Hematopoietic multipotent progenitor cell (in vitro differentiated cells): Measurements from ENCODE around the gene TBX5. TPM values are rescaled to one million over a fixed set of nuclear protein-coding genes. Genes with fewer than 3 reads are reported as not detected.
"Not testable (repeated sequence)": the region's sequence is repeated elsewhere in the genome, so short reads cannot be mapped to it uniquely, and the experiment has no call there.

Source experiments
- DNase-seq, 3 donors: peaks; one replicate each; pipeline ENCODE4 v3.0.0-alpha.2; 2011 to 2015; ENCODE audit warnings: low read depth in 2 of 3, low spot score in 2 of 3
- total RNA-seq: library from RNA; depleted of rRNA; stranded (reverse); fragments of >200 nt; gene quantifications from one replicate; pipeline ENCODE4 v1.2.3, GENCODE V29; 2012

Gene TBX5
- total RNA-seq, 1 donor, result not detected

DNA sequence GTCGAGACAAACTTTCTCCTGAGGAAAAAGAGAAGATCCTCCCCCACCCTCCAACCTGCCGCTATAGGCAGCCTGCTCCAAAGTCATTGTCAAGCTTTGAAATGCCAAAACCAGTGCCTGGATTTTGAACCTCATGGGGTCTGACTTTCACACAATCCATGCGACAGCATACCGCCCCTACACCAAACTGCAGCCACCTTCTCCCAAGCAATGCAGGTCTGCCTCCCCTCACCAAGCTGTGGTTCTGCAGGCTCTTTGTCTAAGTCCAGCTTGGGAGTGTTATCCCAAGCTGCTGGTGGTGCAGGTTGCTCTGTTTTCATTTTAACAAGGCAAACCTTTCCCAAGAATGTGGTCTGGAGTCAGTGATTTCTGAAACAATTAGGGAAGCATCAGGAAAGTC, 12.4 kb downstream of the TBX5 start:
- no peak for DNase-seq

DNA sequence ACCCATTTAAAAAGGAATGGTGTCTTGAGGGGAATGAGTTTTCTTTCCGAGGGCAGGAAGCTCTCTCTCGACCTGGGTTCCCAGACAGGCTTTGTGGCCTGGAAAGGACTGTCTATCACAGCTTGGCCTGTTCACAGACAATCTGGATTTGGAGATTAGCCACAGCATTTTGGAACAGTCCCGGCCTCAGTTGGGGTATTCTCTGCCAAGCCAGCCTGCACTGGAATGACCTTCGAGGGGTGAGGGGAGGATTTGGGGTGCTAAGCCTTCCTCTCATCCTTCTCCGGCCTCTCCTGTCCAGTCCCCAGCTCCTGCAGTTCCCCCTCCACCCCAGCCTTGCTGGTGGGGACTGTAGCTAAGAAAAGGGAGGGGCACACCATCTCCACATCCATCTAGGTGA, 13.0 kb downstream of the TBX5 start:
- no peak for DNase-seq

DNA sequence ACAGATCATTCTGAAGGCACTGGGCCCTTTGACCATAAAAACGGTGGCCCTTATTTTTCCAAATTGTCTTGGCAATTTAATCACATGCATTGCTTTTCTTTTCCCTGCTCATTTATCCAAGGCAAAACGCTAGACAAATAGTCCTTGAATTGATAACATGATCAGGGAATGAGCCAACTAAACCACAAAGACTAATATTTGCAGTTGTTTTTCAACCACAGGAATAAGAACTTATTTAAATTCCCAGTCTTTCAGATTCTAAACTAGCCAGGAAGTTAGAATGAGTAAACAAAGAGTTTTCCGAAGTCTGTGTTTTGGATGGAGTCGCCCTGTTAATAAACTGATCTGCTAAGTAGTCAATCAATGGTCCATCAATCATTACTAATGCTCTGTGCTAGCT, 14.9 kb downstream of the TBX5 start:
- DNase-seq, result no peak

DNA sequence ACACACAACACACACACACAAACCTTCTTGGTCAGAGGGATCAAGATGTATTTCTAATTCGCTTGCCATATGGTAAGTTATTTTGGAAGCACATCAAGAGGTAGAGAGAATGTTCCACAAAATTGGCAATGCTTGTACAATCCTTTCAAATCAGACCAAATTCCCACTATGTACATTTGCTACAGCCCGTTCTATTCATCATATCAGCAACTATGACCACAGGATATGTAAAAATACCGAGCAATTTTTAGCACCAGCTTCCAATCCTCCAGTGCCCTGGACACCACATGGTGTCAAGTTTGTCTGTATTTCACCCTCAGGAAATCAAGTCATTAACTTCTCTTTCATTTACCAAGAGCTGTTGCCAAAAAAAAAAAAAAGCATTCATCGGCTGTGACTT, 21.2 kb downstream of the TBX5 start:
- DNase-seq, result no peak

DNA sequence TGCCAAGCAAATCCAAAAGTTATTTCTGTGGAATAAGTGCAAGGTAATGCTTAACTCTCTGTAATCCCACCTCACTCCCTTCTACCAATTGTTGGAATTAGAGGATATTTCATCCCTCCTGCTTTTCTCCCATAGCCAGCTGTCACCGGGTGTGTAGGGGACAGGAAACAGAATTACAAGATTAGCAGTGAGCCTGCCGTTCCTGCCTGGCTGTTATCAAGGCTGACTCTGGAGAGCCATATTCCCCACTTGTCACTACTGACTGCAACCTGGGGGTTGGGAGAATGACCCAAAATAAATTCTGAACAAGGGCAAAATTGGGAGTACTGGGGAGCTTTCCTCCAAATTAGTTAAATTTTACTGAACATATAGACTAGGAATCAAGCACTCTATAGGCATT, 24.8 kb downstream of the TBX5 start:
- DNase-seq, result no peak

DNA sequence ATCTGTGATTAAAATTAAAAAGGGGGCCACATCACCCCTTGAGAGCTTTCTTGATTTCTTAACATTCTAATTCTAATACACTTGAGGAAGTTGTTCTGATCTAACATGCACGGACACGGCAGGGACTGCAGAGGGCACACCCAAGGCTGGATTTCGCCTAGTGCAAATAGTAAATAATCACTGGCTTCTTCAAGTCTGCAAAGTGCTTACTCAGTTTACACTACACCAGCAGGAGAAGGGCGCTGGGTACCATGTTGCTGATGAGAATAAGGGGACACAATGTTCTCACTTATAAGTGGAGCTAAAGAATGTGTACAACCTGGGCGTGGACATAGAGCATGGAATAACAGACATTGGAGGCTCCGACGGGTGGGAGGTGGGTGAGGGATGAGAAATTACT, 34.2 kb downstream of the TBX5 start:
- DNase-seq, result no peak

DNA sequence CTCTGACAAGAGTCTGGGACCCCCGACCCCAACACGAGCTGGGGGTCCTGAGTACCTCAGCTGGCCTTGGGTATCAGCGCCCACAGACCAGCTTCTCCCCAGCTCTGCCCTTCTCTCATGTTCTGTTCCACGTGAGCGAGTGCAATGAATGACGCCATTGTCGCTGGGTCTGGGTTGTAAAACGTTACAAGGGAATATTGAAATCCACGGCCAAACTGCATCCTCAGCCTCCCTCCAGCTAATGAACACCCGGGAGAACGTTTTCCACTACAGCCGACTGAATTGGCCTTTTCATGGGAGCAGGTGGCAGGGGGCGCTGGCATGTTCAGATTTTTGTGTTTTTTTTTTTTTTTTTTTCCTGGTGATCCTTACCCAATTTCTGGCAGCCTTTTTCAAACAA, 34.7 kb downstream of the TBX5 start:
- no peak for DNase-seq

DNA sequence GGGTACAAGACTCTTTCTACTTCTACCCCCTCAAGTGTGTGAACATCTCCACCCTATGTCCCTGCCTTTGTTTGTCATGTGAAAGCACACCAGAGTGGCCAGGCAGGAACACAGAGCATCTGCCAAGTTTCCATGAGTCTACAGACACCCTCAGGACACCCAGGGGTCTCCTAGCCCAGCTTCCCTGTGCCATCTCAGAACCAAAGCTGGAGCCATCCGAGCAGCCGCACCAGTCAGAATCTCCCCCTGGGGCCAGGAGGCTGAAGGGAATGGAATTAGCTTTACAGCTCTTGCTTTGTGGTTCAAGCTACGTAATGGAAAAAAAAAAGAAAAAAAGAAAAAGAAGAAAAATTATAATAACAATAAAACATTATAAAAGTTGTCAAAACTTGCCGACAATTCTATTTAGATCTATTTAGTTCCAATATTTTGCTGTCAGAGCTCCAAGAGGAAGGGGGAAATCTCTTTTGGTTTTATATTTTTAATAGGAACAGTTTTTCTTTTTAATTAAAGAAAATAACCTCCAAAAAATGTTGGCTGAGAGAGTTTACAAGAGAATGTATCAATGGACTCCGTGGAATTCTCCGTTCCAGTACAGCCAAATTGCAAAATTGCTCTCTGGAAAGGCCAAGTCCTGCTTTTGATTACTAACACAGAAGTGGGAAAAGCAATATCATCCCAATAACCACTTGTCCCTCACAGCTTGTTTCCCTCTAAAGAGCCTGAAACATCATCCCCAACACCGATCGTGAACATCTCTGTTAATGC, 37.1 kb downstream of the TBX5 start:
- DNase-seq, result no peak

DNA sequence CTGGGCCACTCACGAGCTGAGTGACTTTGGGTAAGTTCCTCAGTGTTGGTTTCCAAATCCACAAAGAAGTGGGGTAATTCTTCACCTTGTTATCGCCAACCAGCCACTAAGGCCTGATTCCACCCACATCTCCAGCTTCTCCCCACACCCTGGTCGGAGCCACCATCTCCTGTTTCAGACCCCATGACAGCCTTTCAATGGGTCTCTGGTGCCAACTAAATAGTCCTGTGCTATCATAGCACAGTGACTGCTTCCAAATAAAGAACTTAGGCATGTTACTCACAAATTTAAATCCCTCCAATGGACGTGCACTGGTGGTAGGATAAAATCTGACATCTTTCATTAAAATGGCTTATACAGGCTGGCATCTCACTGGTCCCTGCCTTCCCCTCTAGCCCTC, 44.0 kb downstream of the TBX5 start:
- DNase-seq, result no peak

DNA sequence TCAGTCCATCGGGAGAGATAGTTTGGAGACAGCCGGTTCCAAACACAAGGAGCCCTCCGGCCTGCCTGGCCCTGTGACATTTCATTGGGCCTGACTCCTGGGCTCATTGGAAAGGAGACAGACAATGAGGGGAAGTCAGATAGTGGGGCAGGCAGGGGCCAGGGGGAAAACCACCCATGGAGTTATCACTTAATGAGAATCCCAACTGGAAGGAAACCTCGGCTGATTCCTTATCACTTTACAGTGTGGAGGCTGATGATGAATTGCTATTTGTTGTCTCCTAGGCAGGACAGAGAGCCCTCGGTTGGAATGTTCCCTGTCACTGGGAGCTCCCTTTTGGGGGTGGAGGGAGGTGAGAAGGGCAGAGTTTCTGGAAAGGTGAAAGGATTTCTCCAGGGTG, 44.4 kb downstream of the TBX5 start:
- DNase-seq, result no peak

DNA sequence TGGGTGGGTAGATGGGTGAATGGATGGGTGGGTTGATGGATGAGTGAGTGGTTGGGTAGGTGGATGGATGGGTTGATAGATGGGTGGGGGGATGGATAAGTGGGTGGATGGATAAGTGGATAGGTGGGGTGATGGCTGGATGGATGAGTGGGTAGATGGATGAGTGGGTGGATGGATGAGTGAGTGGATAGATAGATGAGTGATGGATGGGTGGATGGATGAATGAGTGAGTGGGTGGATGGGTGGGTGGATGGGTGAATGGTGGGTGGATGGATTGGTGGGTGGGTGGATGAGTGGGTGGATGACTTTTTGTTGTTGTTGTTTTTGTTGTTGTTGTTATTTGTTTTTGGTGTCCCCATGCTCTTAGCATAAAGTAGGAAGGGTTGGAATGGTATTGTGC, 45.5 kb downstream of the TBX5 start:
- no peak for DNase-seq

DNA sequence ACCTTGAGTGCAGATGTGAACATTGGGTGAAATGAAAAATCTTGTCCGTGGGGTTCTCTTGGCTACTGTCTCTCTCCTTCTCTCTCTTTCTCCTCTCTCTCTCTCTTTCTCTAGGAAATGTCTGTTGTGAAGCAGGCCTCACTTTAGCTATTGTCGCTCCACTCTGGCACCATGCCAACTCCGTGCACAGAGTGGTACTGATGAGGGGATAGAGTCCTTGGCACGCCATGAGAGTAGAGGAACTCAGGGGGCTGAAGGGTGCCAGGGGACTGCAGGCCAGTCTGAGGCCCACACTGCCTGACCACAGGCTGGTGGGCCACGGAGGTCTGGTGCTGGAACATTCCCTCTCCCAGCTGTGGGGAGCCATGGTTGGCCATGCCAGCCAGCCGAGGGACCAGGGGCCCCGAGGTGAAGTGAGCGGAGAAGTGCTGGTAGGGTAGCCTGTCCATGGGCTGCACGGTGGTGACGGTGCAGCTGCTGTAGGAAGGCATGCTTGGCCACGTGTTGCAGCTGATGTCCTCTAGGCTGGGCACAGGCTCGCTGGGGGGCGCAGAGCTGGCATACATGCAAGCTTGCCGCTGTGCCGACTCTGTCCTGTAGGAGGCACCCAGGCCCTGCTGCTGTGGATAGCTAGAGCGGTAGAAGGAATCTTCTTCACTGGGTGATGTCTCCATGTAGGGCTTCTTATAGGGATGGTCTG, 50.4 kb downstream of the TBX5 start:
- DNase-seq, result no peak

DNA sequence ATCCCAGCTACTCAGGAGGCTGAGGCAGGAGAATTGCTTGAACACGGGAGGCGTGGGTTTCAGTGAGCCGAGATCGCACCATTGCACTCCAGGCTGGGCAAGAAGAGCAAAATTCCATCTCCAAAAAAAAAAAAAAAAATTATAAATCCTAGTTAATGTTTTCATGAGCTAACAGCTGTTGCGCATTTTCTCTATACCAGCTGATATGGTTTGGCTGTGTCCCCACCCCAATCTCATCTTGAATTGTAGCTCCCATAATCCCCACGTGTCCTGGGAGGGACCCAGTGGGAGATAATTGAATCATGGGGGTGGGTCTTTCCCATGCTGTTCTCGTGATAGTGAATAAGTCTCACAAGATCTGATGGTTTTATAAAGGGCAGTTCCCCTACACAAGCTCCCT, 56.7 kb downstream of the TBX5 start:
- not testable (repeated sequence) for DNase-seq

DNA sequence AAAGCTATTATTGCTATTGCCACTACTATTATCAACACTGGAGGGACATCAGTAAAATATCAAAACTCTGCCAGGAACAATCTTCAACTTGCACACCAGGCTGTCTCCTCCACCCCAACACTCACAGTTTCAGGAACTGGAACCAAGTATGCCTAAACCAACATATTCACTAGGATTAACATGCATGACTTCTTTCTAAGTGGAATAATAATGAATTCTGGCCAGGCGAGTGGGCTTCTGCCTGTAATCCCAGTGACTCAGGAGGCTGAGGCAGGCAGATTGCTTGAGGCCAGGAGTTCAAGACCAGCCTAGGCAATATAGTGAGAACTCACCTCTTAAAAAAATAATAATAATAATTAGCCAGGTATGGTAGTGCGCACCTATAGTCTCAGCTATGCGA, 58.1 kb downstream of the TBX5 start:
- DNase-seq, result no peak

DNA sequence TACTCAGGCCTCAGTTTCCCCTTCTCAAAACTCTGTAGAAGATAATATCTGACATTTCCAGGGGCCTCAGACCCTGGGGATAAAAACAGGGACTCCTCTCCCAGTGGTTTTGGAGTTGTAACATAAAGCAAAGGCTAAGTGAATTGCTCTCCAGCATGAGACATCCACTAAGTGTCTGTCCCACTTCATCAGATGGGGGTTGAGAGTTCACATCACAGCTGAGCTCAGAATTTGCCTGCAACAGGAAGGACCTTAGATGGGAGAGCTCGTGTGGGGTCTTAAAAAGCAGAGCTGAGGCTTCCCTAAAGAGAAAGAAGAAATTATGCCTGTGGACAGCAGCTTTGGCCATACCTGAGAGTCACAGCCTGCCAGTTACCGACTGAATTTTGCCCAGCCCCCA, 61.1 kb downstream of the TBX5 start:
- DNase-seq, result no peak

DNA sequence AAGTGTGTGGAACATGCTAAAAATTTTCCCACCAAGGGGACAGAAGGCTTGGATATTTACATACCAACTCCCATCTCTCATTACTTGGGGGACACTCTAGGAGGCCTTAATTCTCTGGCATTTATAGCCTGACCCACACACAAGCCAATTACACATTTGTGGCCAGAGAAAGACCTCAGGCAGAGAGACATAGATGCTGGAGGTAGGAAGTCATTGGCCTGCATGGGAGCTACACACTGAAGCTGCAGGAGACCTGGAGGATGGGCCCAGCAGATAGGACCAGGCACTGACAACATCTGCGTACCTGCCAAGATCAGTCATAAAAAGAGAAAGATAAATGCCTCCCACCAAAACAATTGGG, 61.7 kb downstream of the TBX5 start:
- no peak for DNase-seq

DNA sequence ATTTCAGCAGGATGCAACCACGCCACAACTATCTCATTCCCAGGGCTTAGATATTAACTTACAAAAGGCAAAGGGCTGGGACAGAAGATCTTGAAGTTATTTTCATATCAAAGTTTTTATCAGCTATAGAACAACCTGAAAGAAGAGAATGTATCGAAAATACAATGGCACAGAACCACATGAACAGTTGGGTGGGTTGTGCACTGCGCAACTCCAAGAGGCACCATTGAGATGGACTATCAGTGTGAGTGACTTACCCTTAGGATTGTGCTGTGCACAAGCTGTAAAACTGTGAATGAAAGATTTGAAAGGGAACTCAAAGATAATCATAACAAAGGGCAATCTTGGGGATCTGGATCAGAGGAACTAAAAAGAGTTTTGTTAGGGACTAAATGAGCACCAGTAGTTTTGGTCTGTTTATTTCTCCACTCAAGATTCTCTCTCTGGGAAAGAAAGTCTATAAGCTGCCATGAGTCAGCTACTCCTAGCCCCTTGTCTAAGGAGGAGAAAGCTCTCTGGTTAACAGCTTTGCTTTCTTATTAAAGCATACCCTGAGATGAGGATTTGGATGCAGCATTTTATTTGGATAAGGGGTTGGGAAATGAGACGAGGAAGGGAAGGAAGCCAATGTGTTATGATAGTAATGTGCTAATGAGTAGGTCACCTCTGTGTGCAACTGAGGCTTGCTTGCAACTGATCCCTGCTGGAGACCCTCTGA, 62.2 kb downstream of the TBX5 start:
- DNase-seq, result no peak

DNA sequence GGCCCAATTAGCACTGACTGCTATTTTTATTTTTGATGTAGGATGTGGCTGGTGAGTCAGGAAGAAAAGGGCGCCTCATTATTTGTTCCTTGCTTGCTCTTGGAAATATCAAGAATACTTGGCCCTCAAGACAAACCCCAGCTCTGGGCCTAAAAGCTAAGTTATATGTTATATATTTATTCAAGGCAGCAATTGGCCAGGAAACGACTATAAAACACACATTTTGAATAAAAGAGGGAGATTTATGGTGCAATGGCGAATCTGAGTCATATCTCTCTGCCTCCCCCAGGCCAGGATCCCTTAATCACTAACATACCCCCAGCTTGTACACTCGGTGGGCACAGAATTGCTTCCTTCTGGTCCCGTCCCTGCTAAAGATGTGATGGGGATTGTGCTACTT, 63.3 kb downstream of the TBX5 start:
- DNase-seq, result no peak

DNA sequence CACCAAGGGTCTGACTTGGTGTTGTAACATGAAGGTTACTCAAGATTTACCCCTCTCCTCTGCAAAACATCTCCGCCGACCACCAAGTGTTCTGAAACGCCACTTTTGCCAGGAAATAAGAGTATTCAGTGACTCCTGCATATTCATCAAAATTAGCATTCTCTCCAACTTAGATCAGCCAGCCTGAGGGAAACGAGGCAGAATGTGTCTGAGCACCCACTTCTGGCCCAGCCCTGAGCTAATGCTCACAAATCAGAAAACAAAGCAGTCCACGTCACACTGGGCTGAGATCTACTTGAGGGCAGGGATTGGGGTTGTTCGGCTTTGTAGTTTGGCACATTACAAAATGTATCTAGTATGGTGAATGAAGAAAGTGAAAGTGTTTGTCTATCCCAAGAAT, 64.3 kb downstream of the TBX5 start:
- DNase-seq, result no peak

DNA sequence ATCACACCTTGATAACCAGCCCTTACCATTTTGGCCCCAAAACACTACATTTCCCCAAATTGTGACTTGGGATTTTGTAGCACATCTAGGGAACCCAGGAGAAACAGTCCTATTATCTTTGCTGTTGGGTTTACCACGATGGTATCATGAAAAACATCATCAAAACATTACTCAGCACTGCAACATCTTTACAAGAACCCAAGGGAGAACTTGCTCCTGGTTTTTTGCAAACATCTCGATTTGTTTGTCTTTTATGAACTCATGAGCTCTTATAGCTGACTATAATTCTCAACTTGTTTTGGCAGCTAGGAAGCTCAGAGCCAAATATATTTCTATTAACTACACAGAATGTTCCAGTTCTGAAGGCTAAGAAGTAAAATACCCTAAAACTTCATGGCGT, 65.7 kb downstream of the TBX5 start:
- DNase-seq, result no peak

DNA sequence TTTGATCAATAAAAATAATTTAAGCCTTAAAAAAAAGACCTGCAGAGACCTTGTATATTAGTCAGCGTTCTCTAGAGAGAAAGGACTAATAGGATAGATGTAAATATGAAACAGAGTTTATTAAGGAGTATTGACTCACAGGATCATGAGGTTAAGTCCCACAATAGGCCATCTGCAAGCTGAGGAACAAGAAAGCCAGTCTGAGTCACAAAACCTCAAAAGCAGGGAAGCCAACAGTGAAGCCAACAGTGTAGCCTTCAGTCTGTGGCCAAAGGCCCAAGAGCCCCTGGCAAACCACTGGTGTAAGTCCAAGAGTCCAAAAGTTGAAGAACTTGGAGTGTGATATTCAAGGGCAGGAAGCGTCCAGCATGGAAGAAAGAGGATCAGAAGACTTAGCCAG, 66.3 kb downstream of the TBX5 start:
- DNase-seq, result no peak

DNA sequence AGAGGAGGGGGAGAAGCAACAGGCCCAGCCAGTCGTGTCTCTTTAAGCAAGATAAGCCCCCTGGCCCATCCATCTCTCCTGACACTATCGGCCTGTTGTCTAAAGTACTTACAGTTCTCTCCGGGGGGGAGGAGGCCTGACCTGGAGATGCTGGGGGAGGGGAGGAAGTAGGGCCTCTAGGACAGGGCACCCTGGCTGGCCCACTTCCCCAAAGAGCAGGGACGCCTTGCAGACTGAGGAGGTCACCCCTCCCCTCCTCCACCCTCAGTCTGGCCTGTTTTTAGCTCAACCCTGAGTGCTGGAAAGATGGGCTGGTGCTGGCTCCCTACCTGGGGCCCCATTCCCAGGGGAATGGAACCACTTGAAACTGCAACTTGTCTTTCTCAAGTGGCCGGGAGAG, 70.3 kb downstream of the TBX5 start:
- DNase-seq, result no peak
